Fibroblast of lung (primary cell): ENCODE measurements around the gene NSA2. TPM values are rescaled to one million over a fixed set of nuclear protein-coding genes. Genes with fewer than 3 reads are reported as not detected.
"Not testable (repeated sequence)": the region's sequence is repeated elsewhere in the genome, so short reads cannot be mapped to it uniquely, and the experiment has no call there.

Experiments
- DNase-seq, 2 donors: peaks; one replicate each; pipeline versions ENCODE4 v3.0.0 to v3.0.0-alpha.2; 2010; ENCODE audit warnings: low read depth in 2 of 2
- H2AFZ ChIP-seq: 2 replicates; pipeline ENCODE4 v1.5.1; 2012; ENCODE audit warnings: low read length, control low read depth, inconsistent platforms
- H3K27ac ChIP-seq: 2 replicates; pipeline ENCODE4 v1.5.1; 2011; ENCODE audit warnings: low read length, control low read depth; ENCODE audit not compliant: insufficient read depth
- H3K27me3 ChIP-seq: 2 replicates; pipeline ENCODE4 v1.5.1; 2011; ENCODE audit warnings: mild to moderate bottlenecking, low read length; ENCODE audit not compliant: control insufficient read depth, insufficient read depth
- H3K36me3 ChIP-seq: 2 replicates; pipeline ENCODE4 v1.5.1; 2011; ENCODE audit warnings: low read length; ENCODE audit not compliant: control insufficient read depth, insufficient read depth
- H3K4me1 ChIP-seq: 2 replicates; pipeline ENCODE4 v1.5.1; 2011; ENCODE audit warnings: low read length; ENCODE audit not compliant: control insufficient read depth, insufficient read depth; ENCODE audit errors: extremely low read depth
- H3K4me2 ChIP-seq: 2 replicates; pipeline ENCODE4 v1.5.1; 2011; ENCODE audit warnings: low read length, control low read depth; ENCODE audit not compliant: insufficient read depth; ENCODE audit errors: extremely low read depth
- H3K4me3 ChIP-seq, 4 experiments: fragments of 200-600 bp in 1 of 4; sonication (generic) in 1 of 4; replicated peaks in 1 of 4; 2 replicates each; pipeline ENCODE4 v1.5.1; 2011 to 2016; ENCODE audit warnings: low read length in 4 of 4, low read depth in 3 of 4, mild to moderate bottlenecking in 3 of 4, control low read depth in 2 of 4, inconsistent platforms in 1 of 4, mixed read lengths in 1 of 4; ENCODE audit not compliant: insufficient read depth in 1 of 4; ENCODE audit errors: control extremely low read depth in 1 of 4
- H3K79me2 ChIP-seq: 2 replicates; pipeline ENCODE4 v1.5.1; 2012; ENCODE audit warnings: mild to moderate bottlenecking, low read length, inconsistent platforms; ENCODE audit not compliant: control insufficient read depth, insufficient read depth
- H3K9ac ChIP-seq: 2 replicates; pipeline ENCODE4 v1.5.1; 2011; ENCODE audit warnings: mild to moderate bottlenecking, low read length, control low read depth; ENCODE audit not compliant: insufficient read depth
- H3K9me3 ChIP-seq: 2 replicates; pipeline ENCODE4 v1.5.1; 2012; ENCODE audit warnings: low read depth, low read length; ENCODE audit not compliant: control insufficient read depth, insufficient read depth
- H4K20me1 ChIP-seq: 2 replicates; pipeline ENCODE4 v1.5.1; 2011; ENCODE audit warnings: low read length; ENCODE audit not compliant: control insufficient read depth, insufficient read depth; ENCODE audit errors: extremely low read depth
- EZH2 ChIP-seq: IDR thresholded peaks from 2 replicates; pipeline ENCODE4 v1.5.1; 2012; ENCODE audit warnings: low read length, control low read depth, mild to moderate bottlenecking; ENCODE audit errors: missing control alignments
- polyA plus RNA-seq, 2 donors: library from polyadenylated mRNA; depleted of rRNA in 1 of 2; stranded (reverse) in 1 of 2; unstranded in 1 of 2; fragments of >200 nt; gene quantifications; 2 replicates each; pipeline ENCODE4 v1.2.1, GENCODE V29; 2011 to 2012; ENCODE audit warnings: missing spikeins in 1 of 2
- total RNA-seq: library from RNA; depleted of rRNA; stranded (reverse); fragments of >200 nt; gene quantifications from 2 replicates; pipeline ENCODE4 v1.2.1, GENCODE V29; 2014
- TF ChIP-seq, protein P1 (sequence below), 2 donors: IDR thresholded peaks in 1 of 2; conservative IDR thresholded peaks in 1 of 2; 1 replicate in 1 of 2; 2 replicates in 1 of 2; pipeline ENCODE4 v1.5.1; 2011 to 2012; ENCODE audit warnings: low read length in 2 of 2, control low read depth in 1 of 2, inconsistent platforms in 1 of 2, low read depth in 1 of 2, mild to moderate bottlenecking in 1 of 2

Gene NSA2
- total and polyA plus RNA-seq, 2 donors (not counting 1 experiment from before 2014, with no cell fraction given), result 139 to 169 TPM

GRCh38 chr5:74786851-74787250, 19.8 kb downstream of the NSA2 start:
- DNase-seq, result no peak
- no peaks in the 10 kb centered on the region for H3K4me1 ChIP-seq

DNA sequence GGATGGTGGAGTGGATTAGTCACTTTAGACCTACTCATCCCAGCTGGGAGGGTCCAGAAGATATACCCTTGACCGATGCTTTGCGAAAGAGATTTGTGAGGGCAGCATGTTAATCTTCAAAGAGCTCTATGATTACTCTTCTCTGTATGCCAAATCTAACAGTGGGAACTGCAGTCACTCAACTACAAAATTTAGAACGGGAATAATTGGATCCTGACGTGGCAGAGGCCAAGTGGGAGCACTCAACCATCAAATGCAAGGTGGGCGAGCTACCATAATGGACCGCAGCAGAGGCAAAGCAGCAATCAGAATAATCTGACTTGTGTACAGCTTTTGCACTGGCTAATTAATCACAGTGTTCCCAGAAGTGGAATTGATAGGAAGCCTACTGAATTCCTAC, 20.4 kb downstream of the NSA2 start:
- H3K27me3 ChIP-seq, result no peaks in the 10 kb centered on the region
- no peak overlapping the region for H3K4me2 ChIP-seq
- no peaks in the 10 kb centered on the region for H3K4me1 ChIP-seq
- no peaks in the 10 kb centered on the region for H3K79me2 ChIP-seq
- H3K27ac ChIP-seq, result no peak overlapping the region
- H4K20me1 ChIP-seq, result no peaks in the 10 kb centered on the region
- no peaks in the 10 kb centered on the region for H3K9me3 ChIP-seq
- H3K36me3 ChIP-seq, result no peaks in the 10 kb centered on the region
- no peak overlapping the region for H3K4me3 ChIP-seq
- TF ChIP-seq EZH2, result no peak
- TF ChIP-seq, protein P1, sequence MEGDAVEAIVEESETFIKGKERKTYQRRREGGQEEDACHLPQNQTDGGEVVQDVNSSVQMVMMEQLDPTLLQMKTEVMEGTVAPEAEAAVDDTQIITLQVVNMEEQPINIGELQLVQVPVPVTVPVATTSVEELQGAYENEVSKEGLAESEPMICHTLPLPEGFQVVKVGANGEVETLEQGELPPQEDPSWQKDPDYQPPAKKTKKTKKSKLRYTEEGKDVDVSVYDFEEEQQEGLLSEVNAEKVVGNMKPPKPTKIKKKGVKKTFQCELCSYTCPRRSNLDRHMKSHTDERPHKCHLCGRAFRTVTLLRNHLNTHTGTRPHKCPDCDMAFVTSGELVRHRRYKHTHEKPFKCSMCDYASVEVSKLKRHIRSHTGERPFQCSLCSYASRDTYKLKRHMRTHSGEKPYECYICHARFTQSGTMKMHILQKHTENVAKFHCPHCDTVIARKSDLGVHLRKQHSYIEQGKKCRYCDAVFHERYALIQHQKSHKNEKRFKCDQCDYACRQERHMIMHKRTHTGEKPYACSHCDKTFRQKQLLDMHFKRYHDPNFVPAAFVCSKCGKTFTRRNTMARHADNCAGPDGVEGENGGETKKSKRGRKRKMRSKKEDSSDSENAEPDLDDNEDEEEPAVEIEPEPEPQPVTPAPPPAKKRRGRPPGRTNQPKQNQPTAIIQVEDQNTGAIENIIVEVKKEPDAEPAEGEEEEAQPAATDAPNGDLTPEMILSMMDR (conservative IDR thresholded peaks at IDR 0.05 in 1 of 2, IDR thresholded peaks at IDR 0.05 in 1 of 2; ENCODE audit: low read depth in 1 of 2, low read length in 2 of 2), result no peak
- H2AFZ ChIP-seq, result no peak overlapping the region
- no peak for DNase-seq
- no peak overlapping the region for H3K9ac ChIP-seq

More at GRCh38 chr5:74786851-74787250, 19.8 kb downstream of the NSA2 start:
- Histone ChIP-seq H3K27ac (no peak overlapping the region), H3K9me3 (no peaks in the 10 kb centered on the region), H2AFZ (no peak overlapping the region), H4K20me1 (no peaks in the 10 kb centered on the region), H3K4me3 (no peak overlapping the region), H3K27me3 (no peaks in the 10 kb centered on the region), H3K36me3 (no peaks in the 10 kb centered on the region), H3K79me2 (no peaks in the 10 kb centered on the region), H3K4me2 (no peak overlapping the region), H3K9ac (no peak overlapping the region)
- TF ChIP-seq, protein P1 (conservative IDR thresholded peaks at IDR 0.05 in 1 of 2, IDR thresholded peaks at IDR 0.05 in 1 of 2; ENCODE audit: low read depth in 1 of 2, low read length in 2 of 2), result no peak
- no peak for TF ChIP-seq EZH2

GRCh38 chr5:74791669-74792068, 24.6 kb downstream of the NSA2 start:
- not testable (repeated sequence) for DNase-seq, H3K27ac ChIP-seq, H3K36me3 ChIP-seq, H3K9me3 ChIP-seq, H3K27me3 ChIP-seq, H3K79me2 ChIP-seq, H3K4me3 ChIP-seq, H2AFZ ChIP-seq, H4K20me1 ChIP-seq, H3K4me2 ChIP-seq, H3K9ac ChIP-seq, H3K4me1 ChIP-seq
